HG03066 (cell line): Measurements from ENCODE around the gene TRIM59.

Source experiments
- ATAC-seq: cut with Tn5 transposase; IDR thresholded peaks from one replicate; pipeline ENCODE4 v1.9.1; 2021; ENCODE audit warnings: low read depth; ENCODE audit not compliant: unreplicated experiment

Gene TRIM59, protein sequence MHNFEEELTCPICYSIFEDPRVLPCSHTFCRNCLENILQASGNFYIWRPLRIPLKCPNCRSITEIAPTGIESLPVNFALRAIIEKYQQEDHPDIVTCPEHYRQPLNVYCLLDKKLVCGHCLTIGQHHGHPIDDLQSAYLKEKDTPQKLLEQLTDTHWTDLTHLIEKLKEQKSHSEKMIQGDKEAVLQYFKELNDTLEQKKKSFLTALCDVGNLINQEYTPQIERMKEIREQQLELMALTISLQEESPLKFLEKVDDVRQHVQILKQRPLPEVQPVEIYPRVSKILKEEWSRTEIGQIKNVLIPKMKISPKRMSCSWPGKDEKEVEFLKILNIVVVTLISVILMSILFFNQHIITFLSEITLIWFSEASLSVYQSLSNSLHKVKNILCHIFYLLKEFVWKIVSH

DNA sequence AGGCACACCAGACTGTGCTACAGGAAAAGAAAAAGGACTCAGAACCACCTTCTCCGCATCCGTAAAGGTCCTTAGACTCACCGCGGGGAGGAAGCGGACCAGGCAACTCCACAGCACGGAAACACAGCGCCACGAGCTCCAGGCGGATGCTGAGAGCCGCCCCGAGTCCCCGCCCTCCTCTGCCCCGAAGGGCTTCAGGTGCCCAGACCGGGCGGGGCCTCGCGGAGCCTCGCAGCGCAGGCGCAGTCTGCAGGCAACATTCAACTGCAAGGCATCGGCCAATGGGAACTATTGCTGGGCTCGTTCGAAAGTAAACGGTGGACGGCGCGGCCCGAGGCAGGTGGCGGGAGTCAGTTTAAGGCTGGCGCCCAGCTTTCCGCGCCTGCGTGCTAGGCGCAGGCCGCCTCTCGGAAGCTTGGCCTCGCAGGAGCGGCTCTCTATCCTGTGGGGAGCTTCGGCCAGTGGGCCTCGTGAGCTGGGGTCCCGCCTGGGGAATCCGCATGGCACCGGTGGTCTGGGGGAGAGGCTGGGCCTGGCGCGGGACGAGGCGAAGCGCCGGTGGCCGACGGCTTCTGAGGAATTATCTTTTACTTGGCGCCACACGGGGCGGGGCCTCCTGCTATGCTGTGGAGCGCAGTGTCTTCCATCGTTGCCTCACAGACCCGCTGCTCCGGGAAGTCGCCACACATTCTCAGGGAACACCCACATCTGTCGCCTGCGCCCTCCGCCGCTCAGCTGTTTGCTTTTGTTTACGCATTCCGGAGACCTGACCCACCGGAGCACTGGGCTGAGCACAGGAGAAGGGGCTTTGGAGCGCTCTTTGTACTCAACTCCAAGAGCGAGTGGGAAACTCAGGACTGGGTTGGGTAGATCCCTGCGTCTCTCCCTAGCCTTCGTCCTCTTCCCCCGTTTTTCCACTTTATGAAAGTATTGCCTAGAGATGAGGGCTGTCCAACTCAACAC lies at the start of gene TRIM59:
TSS of gene TRIM59 (minus strand) at position 151 of the 963 bp plus-strand sequence. CDS start 10,603 bp downstream, outside the sequence.
- peak; percentile 89 for ATAC-seq

DNA sequence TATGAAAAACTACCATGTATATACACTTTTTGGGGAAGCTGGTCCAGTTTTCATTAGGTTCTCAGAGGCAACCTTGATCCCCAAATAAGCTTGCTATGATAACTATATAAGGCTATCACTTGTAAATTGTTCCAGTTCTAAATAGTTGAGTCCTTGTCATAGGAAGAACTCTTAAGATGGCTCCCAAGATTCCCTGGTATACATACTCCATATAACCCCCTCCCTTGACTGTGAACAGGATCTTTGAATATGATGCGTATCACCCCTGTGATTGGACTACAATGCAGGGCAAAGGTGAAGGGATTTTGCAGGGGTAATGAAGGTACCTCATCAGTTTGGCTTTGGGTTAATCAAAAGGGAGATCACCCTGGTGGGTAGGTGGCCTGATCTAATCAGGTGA lies 48.6 kb upstream of the TRIM59 start:
- ATAC-seq = no peak

GRCh38 chr3:160490166-160490565 lies 40.6 kb upstream of the TRIM59 start:
- no peak for ATAC-seq

DNA sequence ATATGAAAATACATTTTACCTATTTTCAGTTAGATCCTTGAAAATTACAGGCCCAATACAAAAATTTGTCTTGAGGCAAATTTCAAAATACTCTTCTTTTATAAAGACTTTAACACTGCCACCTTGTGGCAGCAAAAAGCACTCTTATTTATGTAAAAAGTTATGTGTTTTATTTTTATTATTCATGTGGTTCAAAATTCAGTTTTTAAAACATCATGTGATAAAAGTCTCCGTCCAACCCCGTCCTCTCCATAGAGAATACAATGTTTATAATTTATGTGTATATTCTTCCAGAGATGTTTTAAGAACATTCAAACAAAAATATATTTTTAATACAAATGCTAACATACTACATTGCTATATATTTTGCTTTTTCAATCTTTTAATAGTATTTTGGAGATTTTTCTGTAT lies 36.9 kb upstream of the TRIM59 start:
- no peak for ATAC-seq

- no peak for ATAC-seq
Measured at GRCh38 chr3:160482796-160483195, 33.2 kb upstream of the TRIM59 start.

- ATAC-seq = no peak
Measured at GRCh38 chr3:160481856-160482255, 32.3 kb upstream of the TRIM59 start.

DNA sequence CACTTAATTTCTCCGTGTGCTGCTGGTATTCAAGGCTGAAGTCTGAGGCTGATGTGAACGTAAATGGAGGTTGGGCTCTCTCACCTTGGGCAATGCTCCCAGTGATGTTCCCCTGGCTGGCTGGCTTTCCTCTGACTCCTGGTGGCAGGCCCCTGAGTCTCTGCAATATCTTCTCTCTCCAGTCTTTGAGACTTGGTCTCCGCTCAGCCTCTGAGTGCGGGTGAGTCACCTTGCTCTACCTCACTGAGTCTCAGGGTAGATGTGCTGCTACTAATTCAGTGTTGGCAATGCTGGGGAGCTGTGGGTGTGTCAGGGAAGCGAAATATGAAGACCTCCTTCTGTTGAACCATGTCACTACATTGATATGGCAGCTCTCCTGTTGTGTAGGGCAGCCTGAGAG lies 31.3 kb upstream of the TRIM59 start:
- ATAC-seq = no peak

DNA sequence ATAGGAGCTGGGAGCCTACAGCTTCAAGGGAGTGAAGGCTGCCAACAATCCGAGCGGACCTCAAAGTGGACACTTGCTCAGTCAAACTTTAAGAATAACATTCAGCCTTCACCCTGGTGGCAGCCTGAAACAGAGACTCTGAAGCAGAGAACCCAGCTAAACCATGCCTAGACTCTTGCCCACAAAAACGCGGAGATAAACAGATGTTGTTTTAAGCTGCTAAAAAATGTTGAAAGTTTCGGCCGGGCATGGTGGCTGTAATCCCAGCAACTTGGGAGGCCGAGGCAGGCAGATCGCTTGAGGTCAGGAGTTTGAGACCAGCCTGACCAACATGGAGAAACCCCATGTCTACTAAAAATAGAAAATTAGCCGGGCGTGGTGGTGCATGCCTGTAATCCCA lies 29.8 kb upstream of the TRIM59 start:
- no peak for ATAC-seq

DNA sequence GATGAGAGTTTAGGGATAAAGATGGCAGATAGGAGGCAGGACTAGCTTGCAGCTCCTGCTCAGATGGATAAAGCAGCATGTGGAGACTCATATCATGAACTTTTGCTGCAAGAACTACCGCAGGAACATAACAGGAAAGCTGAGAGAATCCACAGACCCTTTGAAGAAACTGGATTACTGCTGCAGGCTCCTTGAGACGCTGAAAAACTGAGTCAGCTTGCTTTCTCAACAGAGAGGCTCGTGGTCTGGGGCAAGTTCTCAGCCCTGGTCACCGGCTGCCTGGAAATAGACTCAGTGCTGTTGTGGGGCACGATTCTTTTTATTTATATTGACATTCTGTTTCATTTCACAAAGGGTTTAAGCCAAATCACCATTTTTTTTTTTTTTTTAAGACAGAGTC lies 28.8 kb upstream of the TRIM59 start:
- ATAC-seq = no peak

GRCh38 chr3:160477750-160478149 lies 28.2 kb upstream of the TRIM59 start:
- ATAC-seq = no peak

GRCh38 chr3:160475884-160476283 lies 26.3 kb upstream of the TRIM59 start:
- no peak for ATAC-seq

- ATAC-seq = no peak
Measured at GRCh38 chr3:160475153-160475552, 25.6 kb upstream of the TRIM59 start.

GRCh38 chr3:160474416-160474838 lies 24.8 kb upstream of the TRIM59 start:
- ATAC-seq = no peak

GRCh38 chr3:160473978-160474377 lies 24.4 kb upstream of the TRIM59 start:
- no peak for ATAC-seq

DNA sequence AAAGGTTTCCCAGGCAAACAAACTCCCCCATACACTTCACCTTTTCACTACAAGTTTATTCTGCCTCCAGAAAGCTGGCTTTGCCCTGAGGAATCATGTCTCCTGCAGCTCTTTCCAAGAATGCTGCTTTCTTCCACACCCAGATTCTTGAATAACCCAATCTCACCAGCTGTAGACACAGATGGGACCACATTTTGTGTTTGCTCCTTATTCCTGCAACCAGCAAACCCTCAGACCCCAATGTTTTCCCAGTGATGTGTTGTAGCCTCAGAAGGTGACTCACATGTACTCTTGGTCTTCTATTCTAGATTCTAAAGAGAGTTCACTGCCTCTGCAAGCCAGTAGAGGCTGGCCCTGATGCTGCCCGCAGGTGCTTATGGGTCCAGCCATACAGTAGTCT lies 23.6 kb upstream of the TRIM59 start:
- ATAC-seq = no peak

- peak; percentile 73 for ATAC-seq
Measured at GRCh38 chr3:160472344-160472743, 22.8 kb upstream of the TRIM59 start.

- no peak for ATAC-seq
Measured at GRCh38 chr3:160471892-160472291, 22.3 kb upstream of the TRIM59 start.

DNA sequence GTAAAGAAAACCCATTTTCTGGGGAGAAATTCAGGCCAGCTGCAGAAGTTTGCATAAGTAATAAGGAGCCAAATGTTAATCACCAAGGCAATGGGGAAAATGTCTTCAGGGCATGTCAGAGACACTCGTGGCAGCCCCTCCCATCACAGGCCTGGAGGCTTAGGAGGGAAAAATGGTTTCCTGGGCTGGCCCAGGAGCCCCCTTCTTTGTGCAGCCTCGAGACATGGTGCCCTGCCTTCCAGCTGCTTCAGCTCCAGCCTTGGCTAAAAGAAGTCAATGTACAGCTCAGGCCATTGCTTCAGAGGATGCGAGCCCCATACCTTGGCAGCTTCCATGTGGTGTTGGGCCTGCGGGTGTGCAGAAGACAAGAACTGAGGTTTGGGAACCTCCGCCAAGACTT lies 20.6 kb upstream of the TRIM59 start:
- no peak for ATAC-seq

DNA sequence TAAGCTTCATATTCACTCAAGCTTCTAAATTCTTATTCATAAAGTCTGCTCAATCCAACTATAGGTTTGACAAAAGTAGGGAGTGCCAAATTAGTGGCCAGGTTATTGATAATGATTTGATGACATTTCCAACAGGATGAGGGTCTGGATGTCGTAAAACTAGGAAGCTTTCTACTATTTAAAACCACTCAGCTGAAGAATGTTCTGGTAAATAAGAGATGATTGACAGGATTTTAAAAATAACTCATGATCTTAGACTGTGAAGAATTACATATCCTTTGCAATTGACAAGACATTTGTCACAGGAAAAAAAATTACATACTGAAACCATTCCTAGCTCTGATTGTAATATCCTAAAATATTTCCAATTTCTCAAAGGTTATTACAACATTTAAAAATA lies 15.4 kb upstream of the TRIM59 start:
- no peak for ATAC-seq

GRCh38 chr3:160464321-160464720 lies 14.7 kb upstream of the TRIM59 start:
- ATAC-seq = no peak

GRCh38 chr3:160460033-160460432 lies 10.4 kb upstream of the TRIM59 start:
- ATAC-seq = no peak
